B cell (primary cell): Measurements from ENCODE around the gene ABR. TPM values are rescaled to one million over a fixed set of nuclear protein-coding genes. Genes with fewer than 3 reads are reported as not detected.

Experiments used
- ATAC-seq: fragments of 200-7000 bp; cut with Tn5 transposase; one replicate; pipeline ENCODE4 v1.10.0; 2021; ENCODE audit warnings: low read depth, mild to moderate bottlenecking, moderate number of reproducible peaks, moderate library complexity
- CTCF ChIA-PET: fragments of 350-600 bp; sonication (Branson Sonifier 250); formaldehyde crosslinking; loops from one replicate; lab custom pipeline; 2021; ENCODE audit warnings: antibody characterized with exemption, inconsistent platforms; lab: Charles Lee
- POLR2A ChIA-PET: fragments of 350-600 bp; sonication (Branson Sonifier 250); formaldehyde crosslinking; loops from one replicate; lab custom pipeline; 2021; ENCODE audit warnings: antibody characterized with exemption; lab: Charles Lee
- DNase-seq: peaks from one replicate; pipeline ENCODE4 v3.0.0; 2013
- H2AFZ ChIP-seq: 2 replicates; pipeline ENCODE4 v1.6.1; 2012; ENCODE audit warnings: mild to moderate bottlenecking, low read depth, low read length; ENCODE audit not compliant: insufficient read depth, poor library complexity, severe bottlenecking
- H3K27ac ChIP-seq, 2 donors: 1 replicate in 1 of 2; 2 replicates in 1 of 2; pipeline ENCODE4 v1.5.1; 2012 to 2013; ENCODE audit warnings: low read length in 2 of 2, mild to moderate bottlenecking in 2 of 2, moderate library complexity in 1 of 2
- H3K27me3 ChIP-seq, 4 experiments: fragments of 200-600 bp in 1 of 4; sonication (generic) in 1 of 4; replicated peaks in 1 of 4; 1 replicate in 2 of 4; 2 replicates in 2 of 4; pipeline versions ENCODE4 v1.6.1 to v1.7.0; 2013 to 2016; ENCODE audit warnings: low read length in 3 of 4, mild to moderate bottlenecking in 2 of 4, mixed read lengths in 1 of 4, moderate library complexity in 1 of 4; ENCODE audit not compliant: insufficient read depth in 4 of 4, control insufficient read depth in 3 of 4; ENCODE audit errors: control extremely low read depth in 1 of 4
- H3K36me3 ChIP-seq, 2 experiments: replicated peaks in 1 of 2; 1 replicate in 1 of 2; 2 replicates in 1 of 2; pipeline versions ENCODE4 v1.6.1 to v1.7.1; 2013; ENCODE audit warnings: low read length in 1 of 2; ENCODE audit not compliant: insufficient read depth in 2 of 2, control insufficient read depth in 1 of 2; ENCODE audit errors: control extremely low read depth in 1 of 2, extremely low read depth in 1 of 2
- H3K4me1 ChIP-seq, 2 donors: fragments of 200-600 bp in 1 of 2; sonication (generic) in 1 of 2; 1 replicate in 1 of 2; 2 replicates in 1 of 2; pipeline versions ENCODE4 v1.5.1 to v1.6.1; 2013 to 2017; ENCODE audit warnings: low read length in 2 of 2; ENCODE audit not compliant: control insufficient read depth in 2 of 2, insufficient read depth in 2 of 2
- H3K4me2 ChIP-seq: replicated peaks from 2 replicates; pipeline ENCODE3; 2012; ENCODE audit warnings: mild to moderate bottlenecking, low read depth, low read length; ENCODE audit not compliant: poor library complexity, severe bottlenecking
- H3K4me3 ChIP-seq, 5 experiments: fragments of 200-600 bp in 1 of 5; sonication (generic) in 1 of 5; 1 replicate in 3 of 5; 2 replicates in 2 of 5; pipeline versions ENCODE4 v1.5.1 to v1.7.0; 2011 to 2016; ENCODE audit warnings: low read length in 4 of 5, mild to moderate bottlenecking in 4 of 5, low read depth in 2 of 5, control low read depth in 1 of 5, moderate library complexity in 1 of 5; ENCODE audit not compliant: insufficient read depth in 1 of 5; ENCODE audit errors: control extremely low read depth in 1 of 5, extremely low read depth in 1 of 5
- H3K79me2 ChIP-seq: fragments of 200-600 bp; sonication (generic); one replicate; pipeline ENCODE4 v1.6.0; 2016; ENCODE audit warnings: low read length; ENCODE audit not compliant: control insufficient read depth, insufficient read depth
- H3K9ac ChIP-seq: fragments of 200-600 bp; sonication (generic); 2 replicates; pipeline ENCODE4 v1.6.1; 2017; ENCODE audit warnings: mild to moderate bottlenecking, low read length, moderate library complexity
- H3K9me3 ChIP-seq, 3 donors: one replicate each; pipeline versions ENCODE4 v1.6.1 to v1.7.1; 2013; ENCODE audit warnings: low read length in 2 of 3; ENCODE audit not compliant: control insufficient read depth in 2 of 3, insufficient read depth in 1 of 3; ENCODE audit errors: control extremely low read depth in 1 of 3
- H4K20me1 ChIP-seq: 2 replicates; pipeline ENCODE4 v1.6.0; 2012; ENCODE audit warnings: mild to moderate bottlenecking, low read length; ENCODE audit not compliant: insufficient read depth, control insufficient read depth, poor library complexity, severe bottlenecking
- H3K27ac Mint-ChIP-seq: one replicate; pipeline ENCODE4 v1.8.0; 2021; ENCODE audit warnings: mixed read lengths
- H3K27me3 Mint-ChIP-seq: one replicate; pipeline ENCODE4 v1.8.0; 2021; ENCODE audit warnings: mixed read lengths
- H3K4me1 Mint-ChIP-seq: one replicate; pipeline ENCODE4 v1.8.0; 2021; ENCODE audit warnings: mixed read lengths
- H3K4me3 Mint-ChIP-seq: one replicate; pipeline ENCODE4 v1.8.0; 2021; ENCODE audit warnings: mixed read lengths
- H3K9me3 Mint-ChIP-seq: one replicate; pipeline ENCODE4 v1.8.0; 2022; ENCODE audit warnings: mixed read lengths; ENCODE audit not compliant: insufficient read depth
- EZH2 ChIP-seq: IDR thresholded peaks from 2 replicates; pipeline ENCODE4 v1.6.1; 2012; ENCODE audit warnings: borderline replicate concordance, low read depth, mild to moderate bottlenecking, moderate library complexity, low read length; ENCODE audit not compliant: insufficient read depth, poor library complexity, severe bottlenecking
- WGBS: methylation state at CpG from one replicate; pipeline ENCODE4 v1.1.5; 2013; ENCODE audit warnings: missing lambda C conversion rate; ENCODE audit not compliant: insufficient coverage; 5-methylcytosine and 5-hydroxymethylcytosine counted together
- intact Hi-C: fragments of 100-400 bp; cut with micrococcal nuclease; formaldehyde crosslinking; loops from one replicate; pipeline ENCODE4 v1.10.0; 2022
- polyA plus RNA-seq: library from polyadenylated mRNA; depleted of rRNA; stranded (reverse); fragments of >200 nt; gene quantifications from 2 replicates; pipeline ENCODE4 v1.2.3, GENCODE V29; 2012
- total RNA-seq, 2 donors: library from RNA; stranded (reverse); fragments of 120-200 nt in 1 of 2; gene quantifications; 1 replicate in 1 of 2; 2 replicates in 1 of 2; pipeline versions ENCODE4 v1.2.3 to v1.2.4, GENCODE V29; 2013 to 2022
- TF ChIP-seq, protein P1 (sequence below): fragments of 200-600 bp; IDR thresholded peaks from one replicate; pipeline ENCODE4 v1.8.0; 2022; ENCODE audit warnings: antibody characterized with exemption, mild to moderate bottlenecking

The ABR gene
- total and polyA plus RNA-seq, 2 donors (not counting 1 experiment from before 2014, with no cell fraction given) = 79.8 to 262 TPM

DNA sequence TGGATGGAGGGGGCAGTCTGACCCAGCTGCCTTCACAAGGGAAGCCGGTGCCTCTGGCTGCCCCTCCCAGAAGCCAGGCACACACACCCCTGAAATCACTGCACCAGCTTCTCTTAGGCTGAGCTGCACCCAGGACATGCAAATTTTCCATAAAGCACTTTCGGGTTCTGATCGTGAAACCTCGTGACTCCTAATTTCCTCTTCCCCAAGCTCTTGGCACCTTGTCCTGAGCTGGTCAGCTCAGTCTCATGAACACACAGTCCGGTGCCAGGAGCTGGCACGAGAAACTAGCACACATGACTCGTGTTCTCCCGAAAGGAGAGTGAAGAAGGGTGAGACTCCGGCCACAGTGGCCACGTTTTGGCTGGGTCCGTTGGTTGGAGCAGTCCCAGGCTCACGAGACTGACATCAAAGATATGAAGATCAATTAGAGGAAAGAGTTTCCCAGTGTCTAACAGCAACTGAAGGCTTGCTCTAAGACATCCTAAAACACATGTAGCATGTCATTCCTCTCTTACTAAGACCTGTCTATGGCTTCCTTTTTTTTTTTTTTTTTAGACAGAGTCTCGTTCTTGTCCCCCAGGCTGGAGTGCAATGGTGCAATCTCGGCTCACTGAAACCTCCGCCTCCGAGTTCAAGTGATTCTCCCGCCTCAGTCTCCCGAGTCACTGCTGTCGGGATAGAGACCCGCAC is 9.2 kb upstream of the ABR start:
- Histone ChIP-seq H3K27ac (no peak overlapping the region), H3K9me3 (no peaks in the 10 kb centered on the region), H3K4me1 (peaks cover 25 to 32% of the 10 kb centered on the region in 2 donors), H3K27me3 (no peaks in the 10 kb centered on the region), H3K79me2 (peaks cover 60% of the 10 kb centered on the region), H2AFZ (no peak overlapping the region), H3K36me3 (no peaks in the 10 kb centered on the region), H3K4me2 (no peak overlapping the region), H4K20me1 (peaks cover 94% of the 10 kb centered on the region), H3K4me3 (no peak overlapping the region), H3K9ac (no peak overlapping the region)
- H3K27ac Mint-ChIP-seq = peak overlapping the region; percentile 46
- intact Hi-C loops = loop anchor here (5.0 kb wide), 1 partner anchor 1203 kb away; no protein-coding TSS in a partner anchor
- CTCF ChIA-PET = interaction anchor here (1.0 to 11.2 kb wide), 9 partner anchors 10 to 144 kb away, joined by 3 to 138 read pairs (median 12); no protein-coding TSS in a partner anchor
- H3K9me3 Mint-ChIP-seq = no peaks in the 10 kb centered on the region
- H3K4me1 Mint-ChIP-seq = peaks cover 41% of the 10 kb centered on the region
- WGBS = 78% methylated on average over 20 of the region's 20 CpGs
- H3K4me3 Mint-ChIP-seq = peak overlapping the region; percentile 21
- DNase-seq = no peak
- POLR2A ChIA-PET = interaction anchor here (0.7 kb wide), 1 partner anchor 843 kb away, joined by 3 read pairs; no protein-coding TSS in a partner anchor
- TF ChIP-seq, protein P1, sequence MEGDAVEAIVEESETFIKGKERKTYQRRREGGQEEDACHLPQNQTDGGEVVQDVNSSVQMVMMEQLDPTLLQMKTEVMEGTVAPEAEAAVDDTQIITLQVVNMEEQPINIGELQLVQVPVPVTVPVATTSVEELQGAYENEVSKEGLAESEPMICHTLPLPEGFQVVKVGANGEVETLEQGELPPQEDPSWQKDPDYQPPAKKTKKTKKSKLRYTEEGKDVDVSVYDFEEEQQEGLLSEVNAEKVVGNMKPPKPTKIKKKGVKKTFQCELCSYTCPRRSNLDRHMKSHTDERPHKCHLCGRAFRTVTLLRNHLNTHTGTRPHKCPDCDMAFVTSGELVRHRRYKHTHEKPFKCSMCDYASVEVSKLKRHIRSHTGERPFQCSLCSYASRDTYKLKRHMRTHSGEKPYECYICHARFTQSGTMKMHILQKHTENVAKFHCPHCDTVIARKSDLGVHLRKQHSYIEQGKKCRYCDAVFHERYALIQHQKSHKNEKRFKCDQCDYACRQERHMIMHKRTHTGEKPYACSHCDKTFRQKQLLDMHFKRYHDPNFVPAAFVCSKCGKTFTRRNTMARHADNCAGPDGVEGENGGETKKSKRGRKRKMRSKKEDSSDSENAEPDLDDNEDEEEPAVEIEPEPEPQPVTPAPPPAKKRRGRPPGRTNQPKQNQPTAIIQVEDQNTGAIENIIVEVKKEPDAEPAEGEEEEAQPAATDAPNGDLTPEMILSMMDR = no peak
- TF ChIP-seq EZH2 = no peak
- no peaks in the 10 kb centered on the region for H3K27me3 Mint-ChIP-seq
- peak; percentile 23 for ATAC-seq
